SK-MEL-5 (cell line): ENCODE results near the gene PEX10. TPM values are rescaled to one million over a fixed set of nuclear protein-coding genes. Genes with fewer than 3 reads are reported as not detected.

Experiments
- total RNA-seq: library from RNA; depleted of rRNA; stranded (reverse); fragments of >200 nt; shearing (Covaris generic); gene quantifications from 2 replicates; pipeline ENCODE4 v1.2.3, GENCODE V29; 2014; rRNA removed

The PEX10 gene
- total RNA-seq, 1 experiment from 2014 or later, result 53.7 TPM

Other genes with a start within 250 kb of the PEX10 start
- gene FAAP20, start 217.8 kb downstream of the PEX10 start, total RNA-seq, result 32.4 and 33.0 TPM in 2 replicates
- gene SKI, start 184.2 kb downstream of the PEX10 start, total RNA-seq, result 3.9 and 4.4 TPM in 2 replicates
- gene MORN1, start 21.0 kb downstream of the PEX10 start, total RNA-seq, result 11.3 and 17.8 TPM in 2 replicates
- gene RER1, start 20.7 kb downstream of the PEX10 start, total RNA-seq, result 178 and 181 TPM in 2 replicates
- 0.03 TPM in 1 of 2 replicates, not detected in the other for gene PLCH2, start 63.7 kb upstream of the PEX10 start, total RNA-seq
- gene PANK4, start 114.0 kb upstream of the PEX10 start, total RNA-seq, result 10.6 and 16.2 TPM in 2 replicates
- gene HES5, start 117.7 kb upstream of the PEX10 start, total RNA-seq, result not detected in 2 replicates
- gene TNFRSF14, start 143.8 kb upstream of the PEX10 start, total RNA-seq, result 291 and 303 TPM in 2 replicates
- gene PRXL2B, start 174.2 kb upstream of the PEX10 start, total RNA-seq, result 11.4 and 11.7 TPM in 2 replicates
- gene MMEL1, start 220.5 kb upstream of the PEX10 start, total RNA-seq, result not detected in 2 replicates